Duodenal mucosa (tissue), 2 donors: Measurements from ENCODE around the gene HPSE2.
"Not testable (repeated sequence)": the region's sequence is repeated elsewhere in the genome, so short reads cannot be mapped to it uniquely, and the experiment has no call there.

ENCODE experiments used
- H3K27ac ChIP-seq: one replicate; pipeline ENCODE4 v1.7.0; 2013; ENCODE audit warnings: low read depth, low read length
- H3K27me3 ChIP-seq, 2 donors: one replicate each; pipeline ENCODE4 v1.7.0; 2013; ENCODE audit warnings: low read length in 2 of 2, control low read depth in 1 of 2; ENCODE audit not compliant: insufficient read depth in 2 of 2, control insufficient read depth in 1 of 2
- H3K36me3 ChIP-seq, 2 donors: one replicate each; pipeline ENCODE4 v1.7.0; 2013; ENCODE audit warnings: low read length in 2 of 2, control low read depth in 1 of 2; ENCODE audit not compliant: insufficient read depth in 2 of 2, control insufficient read depth in 1 of 2
- H3K4me1 ChIP-seq, 2 donors: one replicate each; pipeline ENCODE4 v1.7.0; 2013; ENCODE audit warnings: low read length in 2 of 2, control low read depth in 1 of 2; ENCODE audit not compliant: insufficient read depth in 2 of 2, control insufficient read depth in 1 of 2
- H3K4me3 ChIP-seq, 2 donors: one replicate each; pipeline ENCODE4 v1.7.0; 2013; ENCODE audit warnings: low read length in 2 of 2, low read depth in 1 of 2
- H3K9ac ChIP-seq, 2 donors: one replicate each; pipeline ENCODE4 v1.7.0; 2013; ENCODE audit warnings: low read length in 2 of 2, low read depth in 1 of 2
- H3K9me3 ChIP-seq, 2 donors: one replicate each; pipeline ENCODE4 v1.7.0; 2013; ENCODE audit warnings: low read length in 2 of 2, control low read depth in 1 of 2; ENCODE audit not compliant: control insufficient read depth in 1 of 2

Gene HPSE2

DNA sequence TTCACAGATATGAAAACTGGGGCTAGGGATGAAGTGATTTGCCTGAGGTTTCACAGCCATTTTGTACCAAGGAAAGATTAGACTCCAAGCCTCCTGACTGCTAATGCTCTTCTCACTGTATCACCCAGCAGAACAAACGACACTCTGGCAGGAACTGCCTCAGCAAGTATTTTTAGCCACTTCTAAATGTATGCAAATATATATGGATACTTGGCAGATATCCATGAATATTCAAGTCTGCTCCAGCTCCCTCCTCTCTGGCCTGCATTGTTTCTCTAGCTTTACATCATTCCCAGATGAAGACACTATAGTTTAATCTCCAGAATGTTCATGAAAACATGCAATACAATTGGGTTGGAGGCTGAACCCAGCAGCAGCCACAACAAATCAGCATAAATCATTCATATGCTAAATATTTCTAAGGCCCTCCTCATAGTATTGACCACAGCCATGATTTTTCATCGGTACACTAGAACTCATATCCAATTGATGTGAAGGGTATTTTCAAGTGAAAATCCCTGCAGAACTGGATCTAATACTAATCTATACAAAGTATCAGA lies 65.5 kb downstream of the HPSE2 start:
- no peaks in the 10 kb centered on the region for H3K36me3 ChIP-seq
- no peaks in the 10 kb centered on the region for H3K9me3 ChIP-seq

DNA sequence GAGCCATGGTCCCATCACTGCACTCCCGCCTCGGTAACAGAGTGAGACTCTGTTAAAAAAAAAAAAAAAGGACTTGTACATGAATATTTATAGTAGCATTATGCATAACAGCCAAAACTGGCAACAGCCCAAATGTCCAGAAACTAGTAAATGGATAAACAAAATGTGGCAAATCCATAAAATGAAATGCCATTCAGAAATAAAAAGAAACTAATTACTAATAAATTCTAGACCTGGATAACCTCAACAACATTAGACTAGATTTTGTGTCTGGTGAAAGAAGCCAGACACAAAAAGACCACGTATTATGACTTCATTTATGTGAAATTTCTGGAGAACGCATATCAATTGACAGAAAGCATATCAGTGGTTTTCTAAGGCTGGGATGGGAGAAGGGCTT lies 74.5 kb downstream of the HPSE2 start:
- Histone ChIP-seq H3K4me1 (no peaks in the 10 kb centered on the region), H3K36me3 (no peaks in the 10 kb centered on the region), H3K9me3 (no peaks in the 10 kb centered on the region), H3K27ac (no peak overlapping the region), H3K9ac (no peak overlapping the region), H3K4me3 (no peak overlapping the region), H3K27me3 (no peaks in the 10 kb centered on the region)

More for the DNA sequence above, 65.5 kb downstream of the HPSE2 start:
- no peak overlapping the region for H3K4me3 ChIP-seq
- no peak overlapping the region for H3K9ac ChIP-seq
- no peaks in the 10 kb centered on the region for H3K4me1 ChIP-seq
- no peak overlapping the region for H3K27ac ChIP-seq
- H3K27me3 ChIP-seq = no peaks in the 10 kb centered on the region

DNA sequence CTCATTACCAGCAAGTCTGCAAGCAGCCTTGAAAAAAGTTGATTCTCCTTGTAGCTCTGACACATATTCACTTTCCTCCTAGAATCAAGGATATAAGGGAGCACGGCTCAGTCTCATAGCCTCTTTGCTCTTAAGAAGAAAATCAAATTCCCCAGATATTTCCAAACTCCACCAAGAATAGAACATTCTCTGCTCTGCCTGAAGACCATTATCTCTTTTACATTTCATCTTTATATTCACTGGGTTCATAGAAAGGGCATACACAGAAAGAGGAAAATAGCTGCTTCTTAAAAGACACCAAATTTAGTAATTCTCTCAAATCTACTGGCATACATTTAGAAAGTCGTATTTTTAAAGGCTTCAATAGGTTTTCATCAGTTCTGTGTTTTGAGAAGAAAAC lies 92.0 kb downstream of the HPSE2 start:
- Histone ChIP-seq H3K27ac (no peak overlapping the region), H3K9ac (no peak overlapping the region), H3K4me1 (no peaks in the 10 kb centered on the region)

DNA sequence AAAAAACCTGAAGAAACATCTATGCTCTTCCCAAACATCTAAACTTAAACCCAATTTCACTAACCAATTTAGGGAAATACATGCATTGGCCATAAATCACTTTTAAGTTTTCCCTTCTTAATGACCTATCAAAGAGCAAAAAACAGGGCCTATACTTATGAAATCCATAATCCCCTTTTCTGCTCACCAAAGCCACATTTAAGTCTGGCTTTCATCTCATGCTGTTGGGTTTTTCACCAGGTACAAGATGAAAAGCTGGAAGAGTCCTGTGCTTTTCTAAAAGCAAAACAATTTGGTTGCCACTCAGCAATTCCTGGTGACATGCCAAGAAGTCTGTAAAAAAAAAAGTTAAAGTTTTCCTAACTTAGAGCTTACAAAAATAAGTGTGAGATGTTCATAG lies 92.6 kb downstream of the HPSE2 start:
- no peak overlapping the region for H3K27ac ChIP-seq

More for the DNA sequence above, 92.0 kb downstream of the HPSE2 start:
- H3K9me3 ChIP-seq = no peaks in the 10 kb centered on the region
- no peaks in the 10 kb centered on the region for H3K27me3 ChIP-seq
- H3K4me3 ChIP-seq = no peak overlapping the region
- H3K36me3 ChIP-seq = no peaks in the 10 kb centered on the region

DNA sequence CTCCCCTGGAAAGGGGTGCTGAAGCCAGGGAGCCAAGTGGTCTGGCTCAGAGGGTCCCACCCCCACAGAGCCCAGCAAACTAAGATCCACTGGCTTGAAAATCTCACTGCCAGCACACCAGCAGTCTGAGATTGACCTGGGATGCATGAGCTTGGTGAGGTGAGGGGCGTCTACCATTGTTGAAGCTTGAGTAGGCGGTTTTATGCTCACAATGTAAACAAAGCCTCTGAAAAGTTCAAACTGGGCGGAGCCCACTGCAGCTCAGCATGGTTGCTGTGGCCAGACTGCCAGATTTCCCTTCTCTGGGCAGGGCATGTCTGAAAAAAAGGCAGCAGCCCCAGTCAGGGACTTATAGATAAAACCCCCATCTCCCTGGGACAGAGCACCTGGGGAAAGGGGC lies 102.8 kb downstream of the HPSE2 start:
- not testable (repeated sequence) for H3K9me3 ChIP-seq, H3K4me1 ChIP-seq, H3K4me3 ChIP-seq, H3K27me3 ChIP-seq, H3K36me3 ChIP-seq, H3K27ac ChIP-seq, H3K9ac ChIP-seq

More for the DNA sequence above, 92.6 kb downstream of the HPSE2 start:
- H3K4me3 ChIP-seq = no peak overlapping the region
- no peaks in the 10 kb centered on the region for H3K27me3 ChIP-seq
- H3K9ac ChIP-seq = no peak overlapping the region
- no peaks in the 10 kb centered on the region for H3K36me3 ChIP-seq
- H3K4me1 ChIP-seq = no peaks in the 10 kb centered on the region
- H3K9me3 ChIP-seq = no peaks in the 10 kb centered on the region

DNA sequence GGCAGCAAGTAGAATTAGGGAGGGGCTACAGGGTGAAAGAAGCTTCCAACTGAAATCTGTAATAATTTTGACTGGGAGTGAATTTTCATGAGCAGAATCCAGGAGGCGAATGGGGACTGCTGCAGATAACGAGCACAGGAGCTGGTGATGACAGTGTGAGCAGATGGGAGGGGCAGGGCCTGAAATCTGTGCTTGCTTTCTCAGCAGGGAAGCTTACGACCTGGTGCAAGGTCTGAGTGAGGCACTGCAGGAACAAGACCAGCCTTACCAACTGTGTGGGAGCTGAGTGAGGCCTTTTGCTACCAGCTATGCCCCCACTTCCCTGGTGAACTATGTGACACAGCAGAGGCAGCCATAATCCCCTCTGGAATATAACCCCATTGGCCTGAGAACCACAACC lies 109.8 kb downstream of the HPSE2 start:
- Histone ChIP-seq H3K36me3 (no peaks in the 10 kb centered on the region), H3K4me1 (no peaks in the 10 kb centered on the region), H3K9ac (no peak overlapping the region), H3K9me3 (no peaks in the 10 kb centered on the region), H3K27ac (no peak overlapping the region), H3K27me3 (no peaks in the 10 kb centered on the region), H3K4me3 (no peak overlapping the region)

DNA sequence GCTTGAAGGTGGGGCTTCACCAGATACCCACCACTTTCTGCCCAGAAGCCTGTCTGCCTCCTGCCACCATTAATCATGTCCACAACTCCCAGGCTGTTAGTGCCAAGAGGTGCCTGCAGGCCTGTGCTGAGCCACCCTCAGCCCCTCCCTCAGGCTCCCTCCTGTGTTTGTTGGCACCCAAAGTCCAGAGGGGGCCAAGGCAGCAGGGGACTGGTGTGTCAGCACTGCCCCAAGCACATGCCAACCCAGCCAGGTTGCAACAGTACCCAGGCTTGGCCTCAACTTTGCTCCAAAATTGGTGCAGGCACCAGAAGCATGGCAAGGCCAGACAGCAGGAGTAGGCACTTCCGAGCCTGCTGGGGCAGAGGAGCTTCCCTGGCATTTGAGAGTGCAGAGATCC lies 111.3 kb downstream of the HPSE2 start:
- Histone ChIP-seq H3K27ac (no peak overlapping the region), H3K9ac (no peak overlapping the region), H3K4me3 (no peak overlapping the region), H3K27me3 (no peaks in the 10 kb centered on the region), H3K4me1 (no peaks in the 10 kb centered on the region), H3K36me3 (no peaks in the 10 kb centered on the region), H3K9me3 (no peaks in the 10 kb centered on the region)

DNA sequence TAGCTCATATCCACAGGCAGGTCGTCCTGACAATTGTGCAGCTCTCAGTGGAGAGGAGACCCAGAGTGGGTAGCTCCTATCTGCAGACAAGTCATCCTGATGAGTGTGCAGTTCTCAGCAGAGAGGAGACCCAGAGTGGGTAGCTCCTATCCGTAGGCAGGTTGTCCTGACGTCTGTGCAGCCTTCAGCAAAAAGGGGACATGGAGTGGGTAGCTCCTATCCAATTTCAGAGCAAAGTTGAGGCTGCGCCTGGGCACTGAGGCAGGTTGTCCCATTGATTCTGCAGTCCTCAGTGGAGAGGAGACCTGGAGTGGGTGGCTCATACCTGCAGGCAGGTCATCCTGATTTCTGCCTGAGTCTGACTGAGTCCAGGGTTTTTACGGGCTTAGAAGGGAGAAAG lies 111.8 kb downstream of the HPSE2 start:
- no peak overlapping the region for H3K4me3 ChIP-seq
- H3K27ac ChIP-seq = no peak overlapping the region
- H3K27me3 ChIP-seq = no peaks in the 10 kb centered on the region
- no peaks in the 10 kb centered on the region for H3K9me3 ChIP-seq
- H3K9ac ChIP-seq = no peak overlapping the region
- no peaks in the 10 kb centered on the region for H3K36me3 ChIP-seq
- no peaks in the 10 kb centered on the region for H3K4me1 ChIP-seq

DNA sequence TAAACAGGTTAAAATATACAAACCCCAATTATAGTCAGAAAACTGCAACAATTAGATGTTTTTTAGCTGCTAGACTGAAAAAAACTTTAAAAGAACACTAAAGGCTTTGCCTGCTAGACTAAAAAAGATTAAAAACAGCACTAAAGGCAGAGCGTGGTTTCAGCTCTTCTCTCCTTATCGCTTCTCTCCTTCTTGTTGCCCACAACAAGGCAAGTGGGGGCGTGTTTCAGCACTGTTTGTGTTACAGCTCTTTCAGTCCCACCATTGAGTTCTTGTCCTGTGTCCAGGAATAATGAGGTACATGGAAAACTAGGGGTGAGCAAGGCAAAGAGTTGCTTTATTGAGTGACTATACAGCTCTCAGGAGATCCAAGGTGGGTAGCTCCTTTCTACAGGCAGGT lies 112.3 kb downstream of the HPSE2 start:
- H3K4me1 ChIP-seq = no peaks in the 10 kb centered on the region
- no peak overlapping the region for H3K4me3 ChIP-seq
- no peaks in the 10 kb centered on the region for H3K9me3 ChIP-seq
- H3K9ac ChIP-seq = no peak overlapping the region
- H3K27me3 ChIP-seq = no peaks in the 10 kb centered on the region
- no peak overlapping the region for H3K27ac ChIP-seq
- H3K36me3 ChIP-seq = no peaks in the 10 kb centered on the region

DNA sequence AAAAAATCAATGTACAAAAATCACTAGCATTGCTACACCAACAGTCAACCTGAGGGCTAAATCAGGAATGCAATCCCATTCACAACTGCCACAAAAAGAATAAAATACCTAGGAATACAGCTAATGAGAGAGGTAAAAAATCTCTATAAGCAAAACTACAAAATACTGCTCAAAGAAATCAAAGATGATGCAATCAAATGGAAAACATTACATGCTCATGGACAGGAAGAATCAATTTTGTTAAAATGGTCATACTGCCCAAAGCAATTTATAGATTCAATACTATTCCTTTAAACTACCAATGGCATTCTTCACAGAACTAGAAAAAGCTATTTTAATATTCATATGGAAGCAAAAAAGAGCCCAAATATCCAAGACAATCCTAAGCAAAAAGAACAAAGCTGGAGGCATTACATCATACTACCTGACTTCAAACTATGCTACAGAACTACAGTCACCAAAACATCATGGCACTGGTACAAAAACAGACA lies 116.3 kb downstream of the HPSE2 start:
- H3K27me3 ChIP-seq = no peaks in the 10 kb centered on the region
- H3K9me3 ChIP-seq = no peaks in the 10 kb centered on the region
- no peak overlapping the region for H3K4me3 ChIP-seq

DNA sequence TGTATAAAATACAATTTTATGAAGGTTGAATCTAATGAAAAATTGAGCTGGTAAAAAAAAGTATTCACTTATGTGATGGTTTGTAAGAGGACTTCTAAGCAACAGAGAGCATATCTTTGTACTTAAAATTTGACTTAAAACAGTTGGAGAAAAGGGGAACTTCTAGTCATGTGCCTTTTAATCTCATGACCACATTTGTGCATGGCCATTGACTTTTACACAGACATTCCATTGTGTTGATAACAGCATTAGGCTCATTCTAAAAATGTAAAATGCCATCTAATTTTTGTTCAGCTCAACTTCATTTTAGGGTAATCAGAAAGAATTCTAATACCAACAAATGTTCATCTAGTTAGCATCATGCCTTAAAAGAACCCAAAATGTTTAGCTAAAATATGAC lies 119.9 kb downstream of the HPSE2 start:
- H3K27ac ChIP-seq = no peak overlapping the region
- no peaks in the 10 kb centered on the region for H3K36me3 ChIP-seq
- no peaks in the 10 kb centered on the region for H3K4me1 ChIP-seq
- no peaks in the 10 kb centered on the region for H3K27me3 ChIP-seq
- no peak overlapping the region for H3K4me3 ChIP-seq
- no peak overlapping the region for H3K9ac ChIP-seq
- H3K9me3 ChIP-seq = no peaks in the 10 kb centered on the region

More for the DNA sequence above, 116.3 kb downstream of the HPSE2 start:
- Histone ChIP-seq H3K9ac (no peak overlapping the region), H3K27ac (no peak overlapping the region), H3K36me3 (no peaks in the 10 kb centered on the region), H3K4me1 (no peaks in the 10 kb centered on the region)
